Forelimb muscle (tissue), 1 donor: ENCODE data around the gene IQSEC2. TPM values are rescaled to one million over a fixed set of nuclear protein-coding genes. Genes with fewer than 3 reads are reported as not detected.
A peak's percentile ranks its signal among the peaks of the same experiment; 100 is the strongest.

Experiments used
- DNase-seq: peaks from one replicate; pipeline ENCODE4 v3.0.0-alpha.2; 2013; ENCODE audit warnings: low read depth
- polyA plus RNA-seq: library from polyadenylated mRNA; unstranded; fragments of 120-200 nt; gene quantifications from one replicate; pipeline ENCODE4 v1.2.1, GENCODE V29; 2013; ENCODE audit not compliant: insufficient read length

Gene IQSEC2
- 19.9 TPM for polyA plus RNA-seq

- DNase-seq, result peak; percentile 71
These were observed at the start of gene IQSEC2 for GRCh38 chrX:53281321-53281822. IQSEC2 (minus strand) TSS chrX:53281584.

DNA sequence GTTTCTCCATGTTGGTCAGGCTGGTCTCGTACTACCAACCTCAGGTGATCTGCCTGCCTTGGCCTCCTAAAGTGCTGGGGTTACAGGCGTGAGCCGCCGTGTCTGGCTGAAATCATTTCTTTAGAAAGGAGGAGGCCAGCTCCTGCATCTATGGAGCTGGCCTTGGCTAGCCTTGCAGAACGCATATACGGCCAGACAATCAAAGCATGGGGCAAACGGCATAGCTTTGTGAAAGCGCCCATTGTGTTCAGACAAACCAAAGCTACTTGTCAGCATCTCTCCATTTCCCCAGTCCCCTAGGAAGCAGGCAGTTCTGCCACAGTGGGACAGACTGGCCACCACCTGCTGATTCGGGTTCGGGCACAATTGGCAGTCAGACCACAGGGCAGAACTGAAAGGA, 48.9 kb upstream of the IQSEC2 start:
- no peak for DNase-seq

- no peak for DNase-seq
These were observed 43.4 kb upstream of the IQSEC2 start for GRCh38 chrX:53324803-53325202.

GRCh38 chrX:53324085-53324484, 42.7 kb upstream of the IQSEC2 start:
- DNase-seq, result no peak

GRCh38 chrX:53323196-53323595, 41.8 kb upstream of the IQSEC2 start:
- DNase-seq, result no peak

- no peak for DNase-seq
These were observed 40.6 kb upstream of the IQSEC2 start for GRCh38 chrX:53321943-53322497.

DNA sequence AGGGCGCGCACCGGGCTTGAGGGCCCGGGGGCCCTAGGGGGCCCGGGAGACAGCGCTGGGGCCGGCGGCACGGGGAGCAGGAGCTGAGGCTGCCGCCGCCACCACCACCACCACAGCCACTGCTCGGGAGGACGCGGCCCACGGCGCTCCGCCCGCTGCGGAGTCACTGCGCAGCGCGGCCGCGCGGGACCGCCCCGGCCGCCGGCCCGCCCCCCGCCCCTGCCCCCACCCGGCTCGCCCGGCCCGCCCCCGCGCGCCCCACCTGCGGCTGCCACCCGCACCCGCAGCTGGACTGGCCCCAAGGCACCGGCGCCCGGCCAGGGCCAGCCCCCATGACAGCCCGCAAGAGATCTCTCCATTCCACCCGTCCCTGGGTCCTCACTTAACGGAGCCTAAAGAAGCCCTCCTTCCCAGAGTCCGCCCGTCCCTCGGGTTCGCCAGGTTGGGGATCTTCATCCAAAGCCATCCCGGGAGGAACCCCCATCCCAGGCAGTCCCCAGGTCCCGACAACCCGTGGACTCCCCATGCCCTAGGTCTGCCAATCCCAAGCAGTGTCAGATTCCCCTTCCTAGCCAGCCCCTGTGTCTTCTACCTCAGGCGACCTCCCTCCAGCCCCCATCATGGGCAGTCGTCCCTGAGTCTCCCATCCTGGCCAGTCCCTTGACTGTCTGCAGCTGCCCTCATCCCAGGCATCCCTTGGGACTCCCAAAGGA, 40.0 kb upstream of the IQSEC2 start:
- DNase-seq, result no peak

GRCh38 chrX:53320543-53321229, 39.3 kb upstream of the IQSEC2 start:
- no peak for DNase-seq

DNA sequence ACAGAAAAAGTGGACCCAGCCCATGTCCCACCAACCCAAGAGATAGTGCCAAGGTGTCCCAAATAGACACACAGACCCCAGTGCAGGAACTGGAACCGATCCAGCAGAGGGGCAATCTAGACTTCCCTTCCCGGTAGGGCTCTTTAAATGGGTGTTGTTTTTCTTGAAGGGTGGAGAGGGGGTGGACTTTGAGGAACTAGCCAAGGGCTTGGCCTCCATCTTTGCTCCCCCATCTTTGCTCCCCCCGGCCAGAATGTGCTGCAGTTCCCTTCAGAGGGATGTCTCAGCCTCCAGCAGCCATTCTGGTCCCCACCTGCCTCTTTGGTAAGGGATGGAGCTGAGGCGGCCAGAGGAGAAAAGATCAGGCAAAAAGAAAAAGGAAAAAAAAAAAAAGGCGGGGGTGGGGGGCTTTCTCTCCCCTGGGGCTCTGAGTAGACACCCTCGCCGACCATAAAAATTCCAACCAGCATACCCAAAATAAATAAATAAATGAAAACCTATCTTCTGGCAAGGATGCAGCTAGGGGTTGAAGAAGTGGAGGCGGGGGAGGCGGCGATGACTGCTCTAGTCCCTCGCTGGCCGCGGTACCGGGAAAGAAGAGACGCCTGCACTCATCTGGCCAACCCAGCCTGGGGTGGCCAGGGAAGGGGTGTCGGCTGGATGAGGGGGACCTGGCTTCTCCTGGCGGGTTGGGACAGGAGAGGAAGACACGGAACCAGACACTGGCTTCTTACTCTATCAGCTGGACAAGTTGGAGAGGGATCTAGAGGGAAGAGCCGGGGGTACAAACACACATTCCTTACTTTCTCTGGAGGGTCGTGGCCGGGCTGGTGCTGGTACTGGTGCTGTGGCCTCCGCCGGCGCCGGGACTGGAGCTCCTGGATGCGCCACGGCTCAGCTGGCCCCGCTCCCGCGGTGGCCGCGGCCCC, 38.5 kb upstream of the IQSEC2 start:
- DNase-seq, result no peak

DNA sequence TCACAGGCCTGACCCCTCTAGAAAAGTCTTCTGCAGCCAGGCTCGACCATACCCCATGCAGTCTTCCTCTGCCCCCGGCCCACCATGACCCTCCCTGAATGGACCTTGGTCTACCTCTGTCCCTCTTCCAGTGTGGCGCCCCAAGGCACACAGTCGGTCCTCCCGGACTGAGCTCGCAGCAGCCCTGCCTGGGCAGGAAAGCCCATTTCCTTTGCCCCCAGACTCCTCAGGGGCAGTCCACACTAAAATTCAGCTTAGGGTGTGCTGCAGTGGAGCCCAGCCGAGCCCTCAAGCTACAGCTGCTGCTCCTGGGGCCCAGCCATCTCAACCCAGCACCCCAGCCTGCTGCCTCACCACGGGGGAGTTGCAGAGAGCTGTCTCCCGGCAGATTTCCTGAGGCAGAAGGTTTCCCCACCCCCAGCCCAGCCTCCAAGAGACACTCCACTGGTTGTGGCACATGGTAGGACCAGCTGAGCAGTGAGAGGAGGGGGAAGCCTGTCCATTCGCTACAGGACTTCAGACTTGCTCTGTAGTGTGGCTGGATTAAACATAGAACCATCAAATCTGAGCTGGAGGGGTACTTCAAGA, 37.5 kb upstream of the IQSEC2 start:
- no peak for DNase-seq

GRCh38 chrX:53317365-53318069, 36.1 kb upstream of the IQSEC2 start:
- no peak for DNase-seq

DNA sequence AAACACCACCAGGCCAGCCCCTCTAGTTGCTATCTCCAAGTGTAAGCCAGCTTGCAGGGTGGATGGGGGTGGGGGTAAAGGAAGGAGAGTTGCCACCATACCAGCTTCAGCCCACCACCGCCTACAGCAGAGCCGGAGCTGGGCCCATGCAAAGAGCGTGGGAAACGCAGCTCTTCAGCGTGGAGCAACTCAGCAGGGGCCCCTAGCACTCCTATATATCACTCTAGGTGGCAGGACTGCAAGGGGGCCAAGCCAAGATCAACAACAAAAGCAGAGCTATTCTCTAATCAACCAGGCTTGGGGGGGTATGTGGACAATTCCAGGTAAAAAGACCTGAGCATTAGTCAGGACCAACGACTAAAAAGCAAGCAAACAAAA, 35.5 kb upstream of the IQSEC2 start:
- DNase-seq, result no peak

GRCh38 chrX:53316111-53316859, 34.9 kb upstream of the IQSEC2 start:
- DNase-seq, result no peak

DNA sequence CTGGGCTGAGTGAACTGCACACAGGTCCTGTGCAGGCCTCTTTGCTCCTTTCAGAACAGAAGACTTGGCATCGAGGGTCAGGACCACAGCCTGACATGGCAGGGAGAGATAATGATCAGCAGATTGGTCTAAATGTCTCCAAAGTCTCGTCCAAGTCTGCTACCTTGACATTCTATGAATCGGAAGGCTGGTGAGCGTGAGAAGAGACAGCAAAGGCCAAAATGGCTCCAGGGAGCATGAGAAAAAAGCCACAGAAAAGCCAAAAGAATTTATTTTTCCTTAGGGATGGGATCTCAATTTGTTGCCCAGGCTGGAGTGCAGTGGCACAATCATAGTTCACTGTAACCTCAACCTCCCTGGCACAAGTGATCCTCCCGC, 32.3 kb upstream of the IQSEC2 start:
- DNase-seq, result no peak

DNA sequence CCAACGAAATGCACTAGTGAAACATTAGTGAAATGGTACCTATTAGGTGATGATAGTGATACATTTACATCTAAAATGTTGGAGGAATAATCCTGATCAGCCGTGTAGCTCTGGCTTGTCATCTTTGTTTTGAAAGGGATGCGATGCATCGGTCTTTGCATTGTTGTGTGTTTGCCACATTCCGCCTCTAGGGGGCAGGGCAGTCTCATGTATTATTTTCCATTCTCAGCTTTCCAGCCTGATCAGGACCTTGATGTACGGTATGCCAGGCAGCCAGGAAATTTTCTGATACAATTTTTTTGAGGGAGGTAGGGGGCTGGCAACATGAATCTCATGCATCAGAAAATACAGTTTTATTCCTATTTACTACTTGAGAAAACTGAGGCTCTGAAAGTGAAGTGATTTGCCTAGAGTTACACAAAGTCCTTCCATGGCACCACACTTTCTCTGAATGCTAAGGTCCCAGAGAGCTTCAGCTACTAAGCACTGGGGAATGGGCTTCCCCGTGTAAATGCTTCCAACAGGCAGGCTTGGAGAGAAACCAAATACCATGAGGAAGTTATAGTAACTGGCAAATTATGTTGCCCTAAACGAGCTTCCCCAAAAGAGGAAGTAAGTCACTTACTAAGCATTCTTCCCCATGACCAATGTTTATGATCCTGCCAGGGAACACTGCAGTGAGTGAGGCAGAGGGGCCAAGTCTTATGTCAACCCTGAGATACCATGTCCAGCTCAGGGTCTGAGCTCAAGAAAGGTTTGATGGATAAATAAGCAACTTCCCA, 31.8 kb upstream of the IQSEC2 start:
- DNase-seq, result no peak

DNA sequence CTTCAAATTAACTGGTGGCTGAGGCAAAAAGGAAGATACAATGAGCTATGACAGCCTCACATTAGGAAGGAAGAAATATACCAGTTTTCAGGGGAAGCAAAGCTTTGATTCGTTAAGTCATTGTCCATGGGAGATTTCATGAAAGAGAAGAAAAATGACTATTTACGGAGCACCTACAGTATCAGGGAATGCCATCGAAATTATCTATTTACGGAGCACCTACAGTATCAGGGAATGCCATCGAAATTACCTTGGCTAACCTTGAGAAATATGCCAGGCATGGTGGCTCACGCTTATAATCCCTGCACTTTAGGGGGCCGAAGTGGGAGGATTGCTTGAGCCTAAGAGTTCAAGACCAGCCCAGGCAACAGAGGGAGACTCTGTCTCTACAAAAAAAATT, 28.5 kb upstream of the IQSEC2 start:
- DNase-seq, result no peak

- no peak for DNase-seq
These were observed 27.5 kb upstream of the IQSEC2 start for GRCh38 chrX:53308836-53309235.

DNA sequence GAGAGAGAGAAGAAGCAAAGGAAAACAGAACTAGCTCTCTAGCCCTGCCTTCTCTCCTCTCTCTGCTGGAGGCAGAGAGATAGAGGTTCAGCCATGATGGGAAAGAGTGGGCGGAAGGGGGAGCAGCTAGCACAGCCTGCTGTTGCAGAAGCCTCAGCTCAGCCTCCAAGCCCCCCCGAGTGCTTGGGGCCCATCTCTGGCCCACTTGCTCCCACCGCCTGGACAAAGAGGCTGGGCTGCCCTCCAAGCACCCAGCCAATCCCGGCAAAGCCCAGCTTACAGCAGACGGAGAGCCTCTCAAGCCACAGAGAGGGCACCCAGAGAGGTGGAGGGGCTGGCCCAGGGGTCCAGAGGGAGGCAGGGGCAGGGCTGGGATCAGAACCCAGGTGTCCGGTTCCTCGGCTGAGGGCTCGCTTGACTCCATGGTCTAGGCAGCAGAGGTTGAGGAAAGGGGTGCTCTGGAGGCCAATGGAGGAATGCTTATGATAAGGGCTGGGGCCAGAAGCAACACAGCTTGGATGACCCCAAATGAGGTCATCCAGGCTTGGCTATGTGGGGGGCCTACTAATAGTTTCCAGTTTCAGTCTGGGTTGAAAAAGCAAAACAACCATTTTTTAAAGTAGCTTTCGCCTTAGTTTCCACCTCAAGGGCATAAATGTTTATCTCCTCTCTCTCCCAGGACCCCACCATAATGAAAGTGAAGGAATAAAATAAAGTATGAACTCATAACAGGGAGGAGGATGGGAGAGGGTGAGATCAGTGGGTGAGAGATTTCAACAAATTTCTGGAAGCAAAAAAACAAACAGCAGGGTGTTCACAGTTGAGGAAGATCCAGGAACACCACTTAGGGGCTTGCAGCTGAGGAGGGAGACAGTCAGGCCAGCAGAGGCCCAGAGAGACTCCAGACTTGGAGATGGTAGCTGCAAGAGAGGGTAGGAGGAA, 24.9 kb upstream of the IQSEC2 start:
- DNase-seq, result no peak
